IMR-90 (cell line): ENCODE data around the gene METTL15. TPM values are rescaled to one million over a fixed set of nuclear protein-coding genes. Genes with fewer than 3 reads are reported as not detected.

Experiments
- ATAC-seq: fragments of 200-7000 bp; cut with Tn5 transposase; 2 replicates; pipeline ENCODE4 v1.9.1; 2020; ENCODE audit warnings: low read depth, mild to moderate bottlenecking, moderate library complexity
- BruUV-seq: library from RNA; stranded (reverse); fragments of 400-500 nt; replicated peaks from 2 replicates; lab custom pipeline; 2021; lab: Mats Ljungman, UMichigan
- CTCF ChIA-PET: fragments of 300-600 bp; formaldehyde crosslinking; extraction: SDS; loops from one replicate; lab custom pipeline; 2021; ENCODE audit warnings: antibody characterized with exemption; lab: Yijun Ruan, JAX
- POLR2A ChIA-PET: fragments of 300-600 bp; sonication (Branson Sonifier 250); formaldehyde crosslinking; loops from one replicate; lab custom pipeline; 2022; ENCODE audit warnings: antibody characterized with exemption; ENCODE audit not compliant: unreplicated experiment; lab: Charles Lee
- DNase-seq: peaks from one replicate; pipeline ENCODE4 v3.0.0; 2013
- H2AFZ ChIP-seq: replicated peaks from 2 replicates; pipeline ENCODE3; 2013; ENCODE audit warnings: low read length, mild to moderate bottlenecking; ENCODE audit not compliant: poor library complexity
- H2AK5ac ChIP-seq: 2 replicates; pipeline ENCODE4 v1.6.1; 2013; ENCODE audit warnings: low read depth, low read length, inconsistent platforms
- H2AK9ac ChIP-seq: replicated peaks from 2 replicates; pipeline ENCODE3; 2013; ENCODE audit warnings: mild to moderate bottlenecking, low read depth, low read length, moderate library complexity; ENCODE audit not compliant: poor library complexity
- H2BK120ac ChIP-seq: 2 replicates; pipeline ENCODE4 v1.6.1; 2013; ENCODE audit warnings: low read depth, low read length, inconsistent platforms
- H2BK15ac ChIP-seq: 3 replicates; pipeline ENCODE4 v1.6.1; 2013; ENCODE audit warnings: low read depth, low read length, inconsistent platforms
- H2BK20ac ChIP-seq: 2 replicates; pipeline ENCODE4 v1.6.1; 2013; ENCODE audit warnings: low read depth, mild to moderate bottlenecking, inconsistent platforms, low read length, moderate library complexity
- H2BK5ac ChIP-seq: 2 replicates; pipeline ENCODE4 v1.6.1; 2013; ENCODE audit warnings: mild to moderate bottlenecking, low read depth, low read length, inconsistent platforms; ENCODE audit not compliant: poor library complexity, severe bottlenecking
- H3K14ac ChIP-seq: replicated peaks from 2 replicates; pipeline ENCODE4 v1.6.1; 2013; ENCODE audit warnings: low read depth, low read length, inconsistent platforms
- H3K18ac ChIP-seq: 2 replicates; pipeline ENCODE4 v1.6.1; 2013; ENCODE audit warnings: low read depth, low read length, control low read depth
- H3K23ac ChIP-seq: 2 replicates; pipeline ENCODE4 v1.6.1; 2013; ENCODE audit warnings: low read depth, low read length, inconsistent platforms
- H3K27ac ChIP-seq: 2 replicates; pipeline ENCODE4 v1.5.1; 2013; ENCODE audit warnings: mild to moderate bottlenecking, control low read depth, low read length; ENCODE audit not compliant: insufficient read depth
- H3K27me3 ChIP-seq: 2 replicates; pipeline ENCODE4 v1.6.1; 2013; ENCODE audit warnings: low read length; ENCODE audit not compliant: control insufficient read depth, insufficient read depth
- H3K36me3 ChIP-seq: 2 replicates; pipeline ENCODE4 v1.6.1; 2013; ENCODE audit warnings: low read length, mixed read lengths; ENCODE audit not compliant: control insufficient read depth, insufficient read depth
- H3K4ac ChIP-seq: 2 replicates; pipeline ENCODE4 v1.6.1; 2013; ENCODE audit warnings: low read depth, low read length, inconsistent platforms
- H3K4me1 ChIP-seq: 2 replicates; pipeline ENCODE4 v1.6.1; 2013; ENCODE audit warnings: low read length, mixed read lengths; ENCODE audit not compliant: control insufficient read depth, insufficient read depth
- H3K4me2 ChIP-seq: 2 replicates; pipeline ENCODE4 v1.6.1; 2013; ENCODE audit warnings: low read depth, mild to moderate bottlenecking, control low read depth, low read length, moderate library complexity
- H3K4me3 ChIP-seq: 2 replicates; pipeline ENCODE4 v1.5.1; 2013; ENCODE audit warnings: low read depth, mild to moderate bottlenecking, control low read depth, low read length, moderate library complexity; ENCODE audit not compliant: insufficient read depth
- H3K56ac ChIP-seq: 2 replicates; pipeline ENCODE4 v1.6.1; 2013; ENCODE audit warnings: low read length, inconsistent platforms; ENCODE audit not compliant: insufficient read depth; ENCODE audit errors: extremely low read depth
- H3K79me1 ChIP-seq, 2 experiments: 2 replicates each; pipeline ENCODE4 v1.6.1; 2013; ENCODE audit warnings: low read length in 2 of 2, inconsistent platforms in 1 of 2, low read depth in 1 of 2
- H3K9ac ChIP-seq: 2 replicates; pipeline ENCODE4 v1.6.1; 2013; ENCODE audit warnings: low read depth, low read length, control low read depth
- H3K9me1 ChIP-seq: 2 replicates; pipeline ENCODE4 v1.6.1; 2013; ENCODE audit warnings: low read length, inconsistent platforms; ENCODE audit not compliant: insufficient read depth
- H3K9me3 ChIP-seq: 2 replicates; pipeline ENCODE4 v1.6.1; 2013; ENCODE audit warnings: low read length; ENCODE audit not compliant: control insufficient read depth, insufficient read depth
- H4K20me1 ChIP-seq: 2 replicates; pipeline ENCODE4 v1.6.1; 2013; ENCODE audit warnings: low read length, inconsistent platforms; ENCODE audit not compliant: insufficient read depth
- H4K5ac ChIP-seq: 2 replicates; pipeline ENCODE4 v1.6.1; 2013; ENCODE audit warnings: mild to moderate bottlenecking, low read depth, low read length, control low read depth
- H4K8ac ChIP-seq, 2 experiments: 2 replicates each; pipeline ENCODE4 v1.6.1; 2013; ENCODE audit warnings: low read depth in 2 of 2, low read length in 2 of 2, control low read depth in 1 of 2, inconsistent platforms in 1 of 2
- H4K91ac ChIP-seq: 2 replicates; pipeline ENCODE4 v1.6.1; 2013; ENCODE audit warnings: low read depth, low read length, inconsistent platforms; ENCODE audit not compliant: insufficient read depth
- CEBPB ChIP-seq: IDR thresholded peaks from 2 replicates; pipeline ENCODE4 v1.6.1; 2012; ENCODE audit warnings: low read depth, low read length, improper control_type of control experiment
- MXI1 ChIP-seq: IDR thresholded peaks from 2 replicates; pipeline ENCODE4 v1.6.1; 2012; ENCODE audit warnings: low read depth, mild to moderate bottlenecking, low read length, moderate library complexity, borderline replicate concordance
- WGBS, 2 experiments: methylation state at CpG; one replicate each; pipeline versions ENCODE4 v1.1.5 to v1.1.7; 2013; ENCODE audit warnings: missing lambda C conversion rate in 2 of 2; ENCODE audit not compliant: insufficient read length in 1 of 2; ENCODE audit errors: extremely low coverage in 2 of 2; 5-methylcytosine and 5-hydroxymethylcytosine counted together
- dilution Hi-C: fragments of 300-500 bp; cut with HindIII; formaldehyde crosslinking; loops from one replicate; pipeline ENCODE4 v1.14.3; 2018; ENCODE audit warnings: low sequenced_read_pairs; ENCODE audit not compliant: unreplicated experiment
- in situ Hi-C: fragments of 300-500 bp; cut with MboI; formaldehyde crosslinking; loops from 3 replicates; pipeline ENCODE4 v1.14.3; 2019; ENCODE audit warnings: low sequenced_read_pairs, inconsistent platforms, mixed read lengths
- intact Hi-C: fragments of 100-400 bp; cut with micrococcal nuclease; formaldehyde crosslinking; loops from 2 replicates; pipeline ENCODE4 v1.10.0; 2022
- polyA plus RNA-seq, 3 experiments: library from polyadenylated mRNA; depleted of rRNA; stranded (reverse); fragments of >200 nt; gene quantifications; 2 replicates each; pipeline ENCODE4 v1.2.3, GENCODE V29; 2012; ENCODE audit warnings: low replicate concordance in 1 of 3
- total RNA-seq: library from RNA; depleted of rRNA; stranded (reverse); fragments of >200 nt; gene quantifications from 2 replicates; pipeline ENCODE4 v1.2.3, GENCODE V29; 2012

METTL15 gene
- total and polyA plus RNA-seq, 2 of the 4 experiments (the other 2 are of a cell fraction) = 6.5 to 30.5 TPM

DNA sequence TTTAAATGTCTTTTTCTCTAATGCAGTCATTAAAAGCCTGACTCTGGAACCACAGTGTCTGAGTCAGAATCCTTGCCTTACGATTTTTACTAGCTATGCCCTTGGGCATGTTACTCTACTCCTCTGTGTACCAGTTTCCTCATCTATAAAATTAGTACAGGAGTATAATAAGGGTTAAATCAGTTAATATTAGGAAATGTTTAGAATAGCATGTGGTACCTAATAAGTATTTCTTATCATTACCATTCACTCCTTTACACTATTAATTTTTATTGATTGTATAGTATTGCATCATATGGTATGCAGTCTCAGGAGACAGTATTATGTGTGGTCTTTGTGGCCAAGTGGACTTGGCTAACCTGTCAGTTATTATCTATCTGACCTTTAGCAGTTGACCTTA is 68.2 kb downstream of the METTL15 start:
- in situ Hi-C loops (no loop called here), dilution Hi-C loops (no loop called here), intact Hi-C loops (no loop called here)
- ChIA-PET CTCF (no interaction called here), POLR2A (no interaction called here)
- no peak overlapping the region for H3K9ac ChIP-seq
- H3K23ac ChIP-seq = no peak overlapping the region
- no peak overlapping the region for H4K8ac ChIP-seq
- H3K56ac ChIP-seq = no peak overlapping the region
- H4K20me1 ChIP-seq = no peaks in the 10 kb centered on the region
- no peaks in the 10 kb centered on the region for H3K27me3 ChIP-seq
- H2AK5ac ChIP-seq = no peak overlapping the region
- TF ChIP-seq CEBPB (peak; percentile 69), MXI1 (no peak)
- H2BK5ac ChIP-seq = no peak overlapping the region
- H2BK120ac ChIP-seq = no peak overlapping the region
- peaks cover 3% of the 10 kb centered on the region; the same call in 1 of the 2 replicates for H3K36me3 ChIP-seq
- peaks cover 9 to 17% of the 10 kb centered on the region in 2 experiments for H3K79me1 ChIP-seq
- no peak overlapping the region for H2BK15ac ChIP-seq
- H2BK20ac ChIP-seq = no peak overlapping the region
- no peaks in the 10 kb centered on the region for H3K4me1 ChIP-seq
- no peak for ATAC-seq
- H3K4ac ChIP-seq = no peak overlapping the region
- no peak overlapping the region for H2AFZ ChIP-seq
- no peak overlapping the region for H4K91ac ChIP-seq
- no peak overlapping the region for H3K4me2 ChIP-seq
- H4K5ac ChIP-seq = no peak overlapping the region
- H3K27ac ChIP-seq = no peak overlapping the region
- no peak overlapping the region for H3K4me3 ChIP-seq
- no peak overlapping the region for H3K18ac ChIP-seq
- no TSS peak for BruUV-seq
- H3K9me1 ChIP-seq = no peaks in the 10 kb centered on the region
- no peak overlapping the region for H3K14ac ChIP-seq
- WGBS, 2 experiments = no CpG with 5 or more reads among the region's 1 CpG
- peaks cover 6% of the 10 kb centered on the region; the same call in 1 of the 2 replicates for H3K9me3 ChIP-seq
- DNase-seq = no peak
- H2AK9ac ChIP-seq = no peak overlapping the region
